GM18868 (cell line): ENCODE measurements around the gene NEK9.

Experiments
- ATAC-seq: cut with Tn5 transposase; IDR thresholded peaks from one replicate; pipeline ENCODE4 v1.9.1; 2021; ENCODE audit warnings: mild to moderate bottlenecking, moderate library complexity; ENCODE audit not compliant: unreplicated experiment

The NEK9 gene

DNA sequence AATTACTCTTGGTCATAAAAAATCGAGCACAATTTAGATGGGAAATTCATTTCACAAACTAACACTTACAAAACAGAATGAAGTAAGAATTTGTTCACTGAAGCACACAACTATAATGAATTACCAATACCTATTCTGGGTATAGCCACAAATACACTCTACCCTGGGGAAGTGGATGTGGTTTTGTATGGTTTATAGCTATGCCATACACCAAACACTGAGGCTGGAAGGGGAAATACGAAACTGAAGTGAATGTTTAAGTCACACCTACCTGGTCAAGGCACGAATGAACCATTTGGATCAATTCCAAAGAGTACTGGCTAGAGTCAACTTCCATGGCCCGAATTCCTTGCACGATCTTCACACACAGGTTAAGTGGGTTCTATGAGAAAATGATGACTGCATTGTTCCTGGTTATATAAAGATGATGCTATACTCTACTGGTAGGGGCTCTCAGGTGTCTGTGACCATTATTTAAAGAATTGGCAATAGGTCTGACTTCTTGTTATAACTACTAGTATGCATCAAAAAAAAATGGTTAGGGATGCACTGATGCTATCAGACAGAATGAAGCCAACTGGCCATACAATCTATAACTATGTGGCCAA, 12.8 kb downstream of the NEK9 start:
- ATAC-seq, result no peak

DNA sequence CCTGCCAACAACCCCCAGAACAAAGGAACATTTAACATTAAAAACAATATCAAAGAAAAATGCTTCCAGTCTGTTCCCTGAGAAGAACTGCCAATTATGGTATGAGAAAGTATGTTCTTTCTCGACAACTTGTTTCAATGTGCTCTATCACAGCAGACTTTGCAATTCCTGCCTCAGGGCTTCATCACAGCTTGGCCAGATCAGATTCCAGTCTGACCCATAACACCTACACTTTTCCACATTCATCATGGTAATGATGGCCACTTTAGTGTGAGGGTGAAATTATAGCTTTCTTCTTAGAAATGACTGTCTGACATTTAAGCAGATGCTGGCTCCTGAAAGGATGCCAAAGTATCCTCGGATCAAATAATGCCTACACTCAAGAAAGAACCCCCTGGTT, 17.0 kb downstream of the NEK9 start:
- ATAC-seq, result no peak

- ATAC-seq, result no peak
Observed at GRCh38 chr14:75107186-75107585, 19.7 kb downstream of the NEK9 start.

GRCh38 chr14:75101491-75101890, 25.4 kb downstream of the NEK9 start:
- no peak for ATAC-seq

DNA sequence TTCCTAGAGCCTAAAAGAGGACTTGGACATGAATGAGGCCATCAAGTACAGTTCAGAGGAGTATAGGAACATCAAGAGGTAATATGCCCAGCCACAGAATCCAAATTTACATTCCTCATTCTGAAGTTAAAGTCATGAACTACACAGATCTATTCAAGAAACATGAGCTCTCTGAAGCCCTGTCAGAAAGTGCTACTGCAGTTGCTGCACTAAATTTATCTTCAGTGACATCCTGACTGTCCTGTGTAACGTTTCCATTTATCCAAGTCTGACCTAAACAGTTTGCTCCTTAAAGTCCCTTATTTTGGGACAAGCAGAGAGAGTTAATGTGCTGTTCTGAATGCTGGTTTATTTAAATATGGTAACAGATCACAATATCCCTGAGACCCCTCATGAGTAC, 28.2 kb downstream of the NEK9 start:
- no peak for ATAC-seq

GRCh38 chr14:75098212-75098611, 28.6 kb downstream of the NEK9 start:
- ATAC-seq, result no peak

DNA sequence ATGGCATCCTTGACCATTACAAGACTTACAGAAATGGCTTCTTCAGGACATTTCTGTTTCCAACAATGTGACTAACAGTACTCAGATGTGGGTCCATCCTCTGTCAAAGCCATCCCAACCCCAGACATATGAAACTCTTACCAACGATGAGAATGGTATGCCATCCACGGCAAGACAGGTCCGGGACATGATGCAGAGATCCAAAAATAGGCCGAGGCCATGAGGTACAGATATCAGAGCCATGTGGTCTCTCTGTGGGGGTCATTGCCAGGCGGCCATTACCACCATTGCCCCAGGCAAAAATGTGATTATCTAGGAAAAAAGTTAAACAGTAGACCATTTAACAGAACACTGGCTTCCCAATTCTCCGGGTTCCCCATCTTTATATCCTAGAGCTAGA, 29.9 kb downstream of the NEK9 start:
- no peak for ATAC-seq

GRCh38 chr14:75095690-75096089, 31.2 kb downstream of the NEK9 start:
- ATAC-seq, result no peak

- no peak for ATAC-seq
Observed at GRCh38 chr14:75094896-75095295, 32.0 kb downstream of the NEK9 start.

- no peak for ATAC-seq
Observed at GRCh38 chr14:75092698-75093097, 34.1 kb downstream of the NEK9 start.

DNA sequence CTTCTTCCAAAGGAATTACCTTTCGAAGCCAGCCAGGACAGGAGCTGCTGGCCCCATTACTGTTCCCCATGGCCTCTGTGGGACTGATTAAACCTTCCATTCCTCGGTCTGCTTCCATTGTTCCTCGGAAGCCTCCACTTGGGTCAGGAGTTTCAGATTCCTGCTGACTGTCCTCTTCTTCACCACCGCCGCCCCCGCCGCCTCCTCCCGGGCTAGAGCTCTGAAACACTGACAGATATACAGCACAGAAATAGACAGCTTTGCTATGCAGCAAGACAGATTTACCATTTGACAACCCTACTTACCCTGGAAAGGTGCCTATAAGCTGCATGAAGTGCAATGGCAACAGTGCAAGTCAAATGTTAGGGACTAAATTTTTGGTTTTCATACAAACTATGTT, 35.6 kb downstream of the NEK9 start:
- no peak for ATAC-seq

- ATAC-seq, result no peak
Observed at GRCh38 chr14:75090353-75090752, 36.5 kb downstream of the NEK9 start.

DNA sequence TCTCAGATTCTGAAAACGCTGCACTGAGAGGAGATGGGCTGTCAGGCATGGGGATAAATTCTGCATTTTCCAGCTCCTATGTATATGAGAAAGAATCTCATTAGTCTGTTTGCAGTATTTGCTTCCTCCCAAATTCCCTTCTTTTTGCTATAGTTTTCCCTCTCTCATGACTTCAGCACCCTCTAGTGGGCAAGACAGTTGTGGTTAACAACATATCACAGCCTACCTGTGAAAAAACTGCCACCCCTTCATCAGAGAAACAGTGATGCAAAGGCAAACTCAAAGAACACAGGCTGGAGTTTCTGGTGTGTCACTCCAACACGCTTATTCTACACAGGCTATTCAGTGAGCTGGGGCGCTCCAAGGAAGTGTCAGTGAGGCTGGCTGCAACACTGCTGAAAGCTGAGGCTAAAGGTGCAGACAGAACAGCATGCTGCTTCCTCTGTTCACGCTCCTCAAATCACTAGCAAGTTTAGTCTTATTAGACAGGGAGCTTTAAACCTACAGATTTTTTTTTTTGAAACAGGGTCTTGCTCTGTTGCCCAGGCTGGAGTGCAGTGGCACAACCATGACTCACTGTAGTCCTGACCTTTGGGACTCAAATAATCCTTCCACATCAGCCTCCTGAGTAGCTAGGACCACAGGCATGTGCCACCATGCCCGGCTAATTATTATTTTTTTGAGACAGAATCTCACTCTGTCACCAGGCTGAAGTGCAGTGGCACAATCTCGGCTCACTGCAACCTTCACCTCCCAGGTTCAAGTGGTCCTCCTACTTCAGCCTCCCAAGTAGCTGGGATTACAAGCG, 38.1 kb downstream of the NEK9 start:
- ATAC-seq, result no peak

GRCh38 chr14:75088153-75088552, 38.7 kb downstream of the NEK9 start:
- ATAC-seq, result no peak

GRCh38 chr14:75084513-75084912, 42.3 kb downstream of the NEK9 start:
- ATAC-seq, result no peak

GRCh38 chr14:75083271-75083670, 43.6 kb downstream of the NEK9 start:
- ATAC-seq, result no peak

DNA sequence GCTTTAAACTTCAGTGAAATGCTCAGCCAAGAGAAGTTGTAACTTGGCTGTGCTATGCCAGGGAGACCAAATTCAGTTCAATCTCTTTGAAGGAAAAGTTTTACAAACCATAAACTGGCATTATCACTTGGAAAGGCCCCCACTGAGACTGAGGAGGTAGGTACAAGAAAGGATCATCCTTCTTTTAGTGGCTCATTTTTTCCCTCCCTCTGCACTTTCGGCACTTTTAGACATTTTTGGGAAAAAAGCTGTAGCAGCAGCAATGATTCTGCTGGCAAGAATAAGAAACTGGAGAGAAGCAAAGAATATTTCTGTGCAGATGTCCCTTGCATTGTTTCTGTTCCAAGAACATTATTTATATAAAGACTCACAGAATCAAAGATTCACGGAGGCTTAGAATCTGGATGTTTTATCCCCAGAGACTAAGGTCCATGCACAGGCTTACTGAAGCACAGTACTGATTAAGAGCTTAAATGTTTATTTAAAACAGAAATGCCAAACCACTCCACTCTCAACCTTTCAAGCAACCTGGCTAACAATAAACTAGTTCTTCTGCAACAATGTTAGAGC, 45.1 kb downstream of the NEK9 start:
- no peak for ATAC-seq

- no peak for ATAC-seq
Observed at GRCh38 chr14:75079521-75079920, 47.3 kb downstream of the NEK9 start.

DNA sequence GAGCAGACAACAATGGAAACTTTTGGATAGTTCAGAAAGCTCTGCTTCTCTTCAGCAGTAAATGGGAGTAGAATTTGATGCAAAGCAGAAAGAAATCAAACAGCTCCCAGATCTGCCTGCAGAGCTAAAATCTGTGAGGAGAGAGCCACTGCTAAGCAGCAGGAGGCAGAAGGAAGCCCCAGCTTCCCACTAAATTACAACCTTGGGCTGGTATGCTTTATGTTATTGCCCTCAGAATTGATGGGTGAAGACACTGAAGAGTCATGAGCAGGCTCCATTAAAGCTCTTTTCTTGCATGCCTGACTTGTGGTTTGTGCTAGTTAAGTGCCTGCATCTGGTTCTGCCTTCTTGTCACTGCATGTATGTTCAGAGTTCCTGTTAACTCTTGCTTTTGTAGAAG, 49.1 kb downstream of the NEK9 start:
- ATAC-seq, result no peak

GRCh38 chr14:75070383-75070782, 56.5 kb downstream of the NEK9 start:
- no peak for ATAC-seq

- no peak for ATAC-seq
Observed at GRCh38 chr14:75069811-75070145, 57.1 kb downstream of the NEK9 start.

DNA sequence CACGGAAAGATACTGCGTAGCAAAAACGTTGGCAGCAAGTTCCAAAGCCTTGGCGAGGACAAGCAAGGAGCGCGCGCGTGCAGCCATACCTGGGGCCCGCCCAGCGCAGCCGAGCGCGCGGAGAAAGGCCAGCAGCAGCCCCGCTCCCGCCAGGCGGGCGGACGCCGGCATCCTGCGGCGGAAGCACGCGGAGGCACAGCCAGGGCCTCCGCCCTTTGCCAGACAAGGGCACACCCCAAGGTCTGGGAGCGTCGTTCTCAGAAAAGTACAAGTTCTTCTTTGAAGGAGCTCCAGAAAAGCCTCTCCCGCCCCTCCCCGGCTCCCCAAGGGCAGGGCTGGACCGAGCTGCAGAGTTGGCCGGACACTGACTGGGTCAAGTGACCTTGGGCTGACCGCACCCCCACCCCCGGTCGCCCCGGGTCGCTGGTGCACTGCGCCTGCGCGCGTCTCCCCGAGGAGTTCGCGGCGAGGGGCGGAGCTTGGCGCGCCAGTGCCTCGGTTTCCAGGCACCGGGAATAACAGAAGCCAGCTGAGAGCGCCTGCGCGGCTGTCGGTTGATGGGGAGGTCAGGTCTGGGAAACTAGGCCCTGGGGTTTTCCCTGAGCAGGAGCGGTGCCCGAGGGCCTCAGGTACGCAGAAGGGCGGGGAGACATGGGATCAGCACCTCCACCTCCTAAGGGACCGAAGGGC, 57.6 kb downstream of the NEK9 start, which contains the start of gene ZC2HC1C:
ZC2HC1C (plus strand) TSS at position 521 of the 690 bp plus-strand sequence. CDS start 933 bp downstream, outside the sequence.
- peak; percentile 57 for ATAC-seq
